CMK (cell line): ENCODE measurements around the gene USF3.
A peak's percentile ranks its signal among the peaks of the same experiment; 100 is the strongest.

Experiments used
- DNase-seq: peaks from one replicate; pipeline ENCODE4 v3.0.0-alpha.2; 2010; ENCODE audit warnings: low read depth

The USF3 gene, protein sequence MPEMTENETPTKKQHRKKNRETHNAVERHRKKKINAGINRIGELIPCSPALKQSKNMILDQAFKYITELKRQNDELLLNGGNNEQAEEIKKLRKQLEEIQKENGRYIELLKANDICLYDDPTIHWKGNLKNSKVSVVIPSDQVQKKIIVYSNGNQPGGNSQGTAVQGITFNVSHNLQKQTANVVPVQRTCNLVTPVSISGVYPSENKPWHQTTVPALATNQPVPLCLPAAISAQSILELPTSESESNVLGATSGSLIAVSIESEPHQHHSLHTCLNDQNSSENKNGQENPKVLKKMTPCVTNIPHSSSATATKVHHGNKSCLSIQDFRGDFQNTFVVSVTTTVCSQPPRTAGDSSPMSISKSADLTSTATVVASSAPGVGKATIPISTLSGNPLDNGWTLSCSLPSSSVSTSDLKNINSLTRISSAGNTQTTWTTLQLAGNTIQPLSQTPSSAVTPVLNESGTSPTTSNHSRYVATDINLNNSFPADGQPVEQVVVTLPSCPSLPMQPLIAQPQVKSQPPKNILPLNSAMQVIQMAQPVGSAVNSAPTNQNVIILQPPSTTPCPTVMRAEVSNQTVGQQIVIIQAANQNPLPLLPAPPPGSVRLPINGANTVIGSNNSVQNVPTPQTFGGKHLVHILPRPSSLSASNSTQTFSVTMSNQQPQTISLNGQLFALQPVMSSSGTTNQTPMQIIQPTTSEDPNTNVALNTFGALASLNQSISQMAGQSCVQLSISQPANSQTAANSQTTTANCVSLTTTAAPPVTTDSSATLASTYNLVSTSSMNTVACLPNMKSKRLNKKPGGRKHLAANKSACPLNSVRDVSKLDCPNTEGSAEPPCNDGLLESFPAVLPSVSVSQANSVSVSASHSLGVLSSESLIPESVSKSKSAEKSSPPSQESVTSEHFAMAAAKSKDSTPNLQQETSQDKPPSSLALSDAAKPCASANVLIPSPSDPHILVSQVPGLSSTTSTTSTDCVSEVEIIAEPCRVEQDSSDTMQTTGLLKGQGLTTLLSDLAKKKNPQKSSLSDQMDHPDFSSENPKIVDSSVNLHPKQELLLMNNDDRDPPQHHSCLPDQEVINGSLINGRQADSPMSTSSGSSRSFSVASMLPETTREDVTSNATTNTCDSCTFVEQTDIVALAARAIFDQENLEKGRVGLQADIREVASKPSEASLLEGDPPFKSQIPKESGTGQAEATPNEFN (N-terminal part only)

DNA sequence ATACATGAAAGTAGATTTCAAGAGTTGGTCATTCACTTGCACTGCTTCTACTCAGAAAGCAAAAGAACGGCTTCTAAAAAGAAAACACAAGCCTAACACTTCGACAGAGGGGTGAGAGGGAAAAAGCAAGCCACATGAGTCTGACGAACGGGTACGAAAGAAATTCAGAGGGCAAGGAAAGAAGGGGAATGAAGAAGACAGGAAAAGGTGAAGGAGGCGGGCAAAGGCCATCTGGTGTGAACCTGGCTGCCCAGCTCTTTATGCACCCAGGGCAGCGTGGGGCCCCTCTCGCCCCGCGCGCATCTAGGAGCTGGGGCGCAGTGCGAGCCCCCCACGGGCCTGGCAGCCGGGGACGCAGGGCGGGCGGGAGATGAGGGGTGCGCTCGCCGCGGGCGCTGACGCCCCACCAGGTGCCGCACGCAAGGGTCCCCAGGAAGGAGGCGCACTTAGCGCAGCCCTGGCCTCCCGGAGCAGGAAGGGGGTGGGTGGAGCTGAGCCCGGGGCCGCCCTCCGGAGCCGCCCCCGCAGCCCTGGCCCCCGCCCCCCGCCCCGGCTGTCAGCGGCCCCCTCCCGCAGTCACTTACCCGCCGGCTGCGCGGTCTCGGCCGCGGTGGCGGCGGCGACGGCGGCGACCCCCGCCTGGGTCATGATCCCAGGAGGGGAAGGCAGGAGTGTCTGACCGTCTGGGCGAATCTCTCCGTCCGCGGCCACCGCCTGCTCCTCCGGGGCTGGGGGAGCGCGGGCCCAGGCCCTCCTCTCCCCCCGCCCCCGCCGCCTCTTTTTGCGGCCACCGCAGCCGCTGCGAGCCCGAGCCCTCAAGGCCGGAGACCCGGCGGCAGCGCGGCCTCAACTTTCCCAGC is at the start of gene USF3:
USF3 (minus strand) TSS at position 857 of the 860 bp plus-strand sequence. CDS start 21,764 bp downstream, outside the sequence.
- peak; percentile 46 for DNase-seq

DNA sequence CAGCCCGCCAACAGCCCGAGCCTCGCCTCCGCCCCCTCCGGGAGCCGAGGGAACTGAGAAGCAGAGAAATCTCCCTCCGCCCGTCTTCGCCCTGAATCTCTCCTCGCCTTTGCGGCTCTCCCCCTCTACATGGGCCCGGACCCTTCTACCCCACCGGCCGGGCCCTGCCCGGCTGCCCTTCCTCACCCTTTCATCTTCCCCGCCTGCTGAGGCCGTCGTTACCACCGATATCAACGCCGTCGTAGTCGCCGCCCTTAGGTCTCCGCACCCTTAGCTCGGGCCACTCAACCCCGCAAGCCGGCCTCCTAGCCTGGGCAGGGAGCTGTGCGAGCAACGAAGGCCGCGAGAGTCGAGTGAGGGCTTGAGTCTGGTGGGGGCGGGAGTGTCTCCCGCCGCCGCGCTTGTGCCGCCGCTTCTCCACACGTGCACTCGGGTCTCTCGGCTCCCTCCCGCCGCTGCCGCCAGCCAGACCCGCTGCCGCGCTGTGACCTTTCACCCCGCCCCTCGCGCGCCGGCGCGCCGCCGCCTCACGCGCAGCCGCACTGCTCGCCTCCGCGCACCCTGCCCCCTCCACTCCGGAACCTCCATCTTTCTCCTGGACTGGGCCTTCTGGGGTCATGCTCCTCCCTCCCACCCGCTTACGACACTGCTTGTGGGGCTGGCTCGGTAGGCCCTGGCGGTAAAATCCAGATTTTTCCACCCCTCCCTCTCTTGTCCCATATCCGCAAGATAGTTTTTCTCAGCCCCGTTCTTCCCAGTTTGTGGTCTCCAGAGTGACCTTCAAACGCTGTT is 49.5 kb upstream of the USF3 start, which contains the start of gene NAA50:
NAA50 (minus strand) TSS at position 494 of the 792 bp plus-strand sequence; CDS start at position 194, 300 bp downstream.
- peak; percentile 68 for DNase-seq

DNA sequence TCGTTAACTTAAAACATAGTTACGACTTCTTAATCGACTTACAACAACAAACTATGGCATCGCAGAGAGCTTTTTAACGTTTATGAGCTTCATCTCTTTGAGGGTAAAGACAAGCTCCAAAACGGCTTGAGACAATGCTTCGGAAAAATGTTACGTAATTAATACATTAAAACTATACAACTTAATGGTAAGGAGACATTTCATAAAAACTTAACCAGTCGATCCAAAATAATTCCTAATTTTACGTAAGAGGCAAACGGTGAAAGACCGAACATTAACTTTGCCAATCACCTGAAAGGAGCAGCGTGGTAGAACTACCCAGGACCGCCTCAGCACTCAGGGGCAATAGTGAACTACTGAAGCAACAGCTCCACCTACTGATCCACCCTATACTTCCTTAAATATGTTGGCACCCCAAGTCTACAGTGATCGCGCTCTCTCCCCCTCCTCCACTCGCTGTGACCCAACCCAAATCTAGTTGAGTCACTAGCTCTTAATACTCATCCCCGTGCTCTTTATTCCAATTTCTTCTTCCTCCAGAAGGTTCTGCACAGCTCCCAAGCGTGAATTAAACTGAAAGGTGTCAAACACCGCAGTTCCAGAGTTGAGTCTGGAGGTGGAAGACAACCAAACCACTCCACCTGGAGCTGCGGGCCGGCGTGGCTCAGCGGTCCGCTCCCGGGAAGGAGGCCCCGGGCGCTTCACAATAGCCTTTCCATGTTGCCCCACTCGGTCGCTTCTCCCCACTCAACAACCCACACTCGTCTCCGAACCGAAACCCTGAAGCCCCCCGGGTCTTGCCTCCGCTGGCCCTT is 48.7 kb upstream of the USF3 start:
- DNase-seq, result peak; percentile 56

DNA sequence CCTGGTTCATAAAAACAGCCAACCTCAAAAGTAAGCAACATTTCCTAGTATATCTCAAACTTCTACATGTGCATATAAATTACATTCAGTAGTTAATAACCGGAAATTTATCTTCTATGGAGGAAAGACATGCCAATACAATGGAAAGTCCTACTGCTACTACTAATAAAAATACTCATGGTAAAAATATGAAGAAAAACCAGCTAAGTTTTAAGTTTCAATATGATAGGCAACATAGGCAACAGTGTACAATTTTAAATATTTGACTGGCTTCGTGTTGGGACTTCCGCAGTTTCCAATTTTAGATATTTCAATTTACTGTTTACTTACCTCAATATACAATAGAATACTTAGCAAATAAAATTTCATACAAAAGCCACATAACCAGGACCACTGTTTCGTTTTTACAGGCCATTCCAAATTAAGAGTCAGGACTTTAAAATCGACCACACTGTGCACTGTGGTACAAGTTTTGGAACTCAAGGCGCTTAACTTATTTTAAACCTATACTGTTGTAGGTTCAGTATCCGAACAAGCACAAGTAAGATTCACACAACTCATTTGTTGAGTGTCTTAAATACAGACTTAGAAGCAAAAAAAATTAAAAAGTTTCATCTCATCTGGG is 46.7 kb upstream of the USF3 start:
- DNase-seq, result no peak

DNA sequence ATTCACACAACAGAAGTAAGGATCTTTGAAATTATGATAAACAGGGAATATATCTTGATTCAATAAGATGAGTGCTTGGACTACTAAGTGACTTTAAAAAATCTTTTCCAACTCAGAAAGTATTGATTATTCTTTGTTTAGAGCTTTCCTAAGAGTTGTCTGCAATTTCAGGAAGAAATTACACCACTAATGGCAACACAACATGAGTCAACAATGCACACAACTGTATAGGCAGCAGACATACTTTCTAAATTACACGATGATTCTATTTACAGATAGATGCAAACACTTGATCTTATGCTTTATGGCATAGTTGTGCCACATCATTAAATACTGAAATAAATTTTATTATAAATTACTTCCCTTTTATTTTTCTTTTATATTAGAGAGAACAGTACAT is 45.2 kb upstream of the USF3 start:
- no peak for DNase-seq

DNA sequence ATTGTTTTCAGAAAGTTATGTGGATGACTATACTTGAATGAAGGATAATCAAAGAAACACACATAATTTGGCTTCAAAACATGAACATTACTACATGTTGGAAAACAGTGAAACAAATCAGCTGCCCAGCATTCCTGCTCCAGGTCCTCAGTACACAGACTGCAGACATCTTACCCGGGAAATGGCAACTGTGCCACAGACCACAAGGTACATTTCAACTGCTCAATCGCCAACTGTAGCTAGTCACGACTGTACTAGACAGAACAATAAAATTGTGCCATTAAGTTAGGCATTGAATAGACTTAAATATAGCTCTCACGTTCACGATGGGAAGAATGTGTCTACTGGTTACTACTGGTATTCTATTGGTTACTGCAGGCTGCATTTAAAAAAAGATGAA is 44.6 kb upstream of the USF3 start:
- no peak for DNase-seq

DNA sequence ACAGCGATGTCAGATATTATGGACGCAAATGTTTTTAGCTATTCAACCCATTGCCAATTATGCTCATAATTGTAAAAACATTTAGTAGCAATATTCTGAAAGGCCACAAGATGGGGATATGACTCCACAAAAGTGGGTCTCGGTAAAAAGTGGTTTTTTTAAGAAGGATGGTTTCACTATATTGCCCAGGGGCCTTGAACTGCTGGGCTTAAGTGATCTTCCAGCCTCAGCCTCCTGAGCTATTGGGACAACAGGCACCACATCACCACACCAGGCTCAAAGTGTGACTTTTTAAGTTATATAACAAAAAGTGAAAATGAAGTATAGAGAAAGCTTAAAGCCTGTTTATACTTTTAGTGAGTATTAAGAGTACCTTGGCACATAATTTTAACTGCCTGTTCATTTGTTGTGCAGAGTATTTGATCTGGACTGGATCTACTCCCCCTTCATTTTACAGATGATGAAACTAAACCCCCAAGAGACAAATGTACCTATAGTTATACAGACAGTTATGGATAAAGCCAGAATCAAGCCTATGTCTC is 40.2 kb upstream of the USF3 start:
- no peak for DNase-seq

DNA sequence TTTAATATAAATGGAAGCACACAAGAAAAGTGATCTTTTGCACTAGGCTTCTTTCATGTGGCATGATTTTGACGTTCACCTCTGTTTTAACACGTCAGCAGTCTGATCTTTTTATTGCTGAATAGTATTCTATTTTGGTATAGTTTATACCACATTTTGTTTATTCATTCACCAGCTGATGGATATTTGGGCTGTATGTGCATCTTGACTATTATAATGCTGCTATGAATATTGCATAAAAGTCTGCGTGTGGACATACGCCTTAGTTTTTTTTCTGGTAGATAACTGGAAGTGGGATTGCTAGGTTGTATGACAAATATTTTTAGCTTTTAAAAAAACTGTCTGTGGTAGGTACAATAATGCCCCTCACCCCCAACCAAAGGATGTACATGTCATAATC is 35.3 kb upstream of the USF3 start:
- no peak for DNase-seq

DNA sequence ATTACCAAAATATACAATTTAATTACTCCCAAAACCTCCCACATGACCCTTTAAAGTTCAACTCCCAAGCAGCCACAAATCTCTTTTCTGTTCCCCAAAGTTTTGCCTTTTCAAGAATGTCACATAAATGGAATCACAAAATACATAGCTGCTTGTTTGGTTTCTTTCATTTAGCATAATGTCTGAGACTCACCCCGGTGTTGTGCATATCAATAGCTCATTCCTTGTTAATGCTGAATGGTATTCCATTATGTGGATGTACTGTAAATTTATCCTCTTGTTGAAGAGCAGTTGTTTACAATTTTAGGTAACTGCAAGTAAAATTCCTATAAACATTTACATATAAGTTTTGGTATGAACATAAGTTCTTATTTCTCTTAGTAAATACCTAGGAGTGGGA is 34.1 kb upstream of the USF3 start:
- DNase-seq, result no peak

DNA sequence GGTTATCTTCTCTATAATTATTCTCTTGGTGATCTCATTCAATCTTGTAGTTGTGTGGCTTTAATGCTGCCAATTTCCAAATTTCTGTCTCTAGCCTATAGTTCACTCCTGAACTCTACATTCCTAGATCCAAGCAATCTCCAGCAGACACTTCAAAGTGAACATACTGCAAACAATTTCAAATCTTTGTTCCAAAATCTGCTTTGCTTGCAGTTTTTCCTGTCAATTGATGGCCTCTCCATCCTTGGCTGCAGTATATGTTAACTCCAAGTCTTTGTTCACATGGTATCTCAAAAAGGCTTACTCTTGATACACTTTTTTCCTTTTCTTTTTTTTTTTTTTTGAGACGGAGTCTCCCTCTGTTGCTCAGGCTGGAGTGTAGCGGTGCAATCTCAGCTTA is 32.2 kb upstream of the USF3 start:
- DNase-seq, result no peak

DNA sequence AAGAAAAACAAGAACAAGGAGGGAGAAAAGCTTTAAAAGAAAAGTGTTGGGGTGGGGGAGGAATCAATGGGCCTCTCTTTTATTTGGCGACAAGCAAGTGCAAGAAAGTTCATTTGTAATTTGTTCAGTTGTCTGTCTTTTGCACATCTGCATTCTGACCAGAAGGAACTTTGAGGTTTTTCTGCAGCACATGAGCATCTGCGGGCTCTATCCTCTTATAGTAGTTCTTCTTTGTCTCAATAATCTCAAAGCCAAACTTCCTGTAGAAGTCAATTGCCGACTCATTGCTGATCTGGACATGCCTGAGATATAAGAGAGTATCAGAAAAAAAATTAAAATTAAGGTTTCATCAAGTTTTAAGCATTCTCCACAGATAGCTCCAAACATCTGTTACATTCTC is 25.2 kb upstream of the USF3 start:
- DNase-seq, result no peak

DNA sequence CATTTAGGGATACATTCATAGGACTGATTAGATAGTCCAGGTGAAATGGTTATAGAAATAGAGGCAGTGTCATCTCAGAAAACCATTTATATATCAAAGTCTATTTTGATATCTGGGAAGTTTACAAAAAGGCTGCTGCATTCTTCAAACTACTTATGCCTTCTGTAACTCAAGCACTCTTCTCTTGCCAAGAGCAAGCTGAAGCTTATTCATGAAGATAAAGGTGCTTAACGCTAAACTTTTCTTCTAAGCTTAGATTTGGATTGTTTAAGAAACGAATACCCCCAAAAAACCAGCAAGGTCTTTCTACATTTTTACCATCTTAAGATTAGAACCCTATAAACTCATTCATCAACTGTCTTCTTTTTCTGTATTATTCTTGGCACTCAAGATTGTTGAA is 23.3 kb upstream of the USF3 start:
- DNase-seq, result no peak

DNA sequence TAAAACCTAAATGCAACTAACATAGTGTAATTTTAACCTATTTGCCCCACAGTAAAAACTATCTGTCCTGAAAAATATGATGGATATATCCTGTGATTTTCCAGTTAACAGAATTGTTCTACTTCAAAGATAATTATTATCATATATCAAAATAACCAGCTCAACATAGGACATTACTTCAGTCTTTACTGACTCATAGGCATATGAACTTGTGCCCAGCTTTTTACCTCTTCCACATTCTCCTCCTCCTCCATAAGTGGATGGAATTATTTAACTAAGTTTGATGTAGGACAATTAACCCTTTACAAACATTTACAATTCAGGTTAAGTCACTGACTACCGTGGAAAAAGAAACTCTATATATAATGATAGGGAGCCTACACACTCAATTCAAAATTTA is 22.9 kb upstream of the USF3 start:
- no peak for DNase-seq

DNA sequence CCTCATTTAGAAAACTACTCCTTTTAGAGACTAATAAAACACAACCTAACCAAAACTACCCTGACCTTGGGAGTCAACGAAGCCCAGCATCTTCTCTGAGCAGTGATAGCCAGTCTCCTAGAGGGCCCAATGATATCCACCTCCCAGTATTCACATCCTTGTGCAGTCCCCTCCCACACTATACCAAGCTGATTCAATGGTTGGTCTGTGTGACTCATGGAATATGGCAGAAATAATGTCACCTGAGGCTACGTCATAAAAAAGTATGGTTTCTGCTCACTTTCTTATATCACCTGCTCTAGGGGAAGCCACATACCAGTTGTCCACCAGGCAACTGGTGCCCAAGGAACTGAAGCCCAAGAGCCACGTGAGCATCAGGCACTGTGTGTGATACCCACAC is 21.4 kb upstream of the USF3 start:
- no peak for DNase-seq

DNA sequence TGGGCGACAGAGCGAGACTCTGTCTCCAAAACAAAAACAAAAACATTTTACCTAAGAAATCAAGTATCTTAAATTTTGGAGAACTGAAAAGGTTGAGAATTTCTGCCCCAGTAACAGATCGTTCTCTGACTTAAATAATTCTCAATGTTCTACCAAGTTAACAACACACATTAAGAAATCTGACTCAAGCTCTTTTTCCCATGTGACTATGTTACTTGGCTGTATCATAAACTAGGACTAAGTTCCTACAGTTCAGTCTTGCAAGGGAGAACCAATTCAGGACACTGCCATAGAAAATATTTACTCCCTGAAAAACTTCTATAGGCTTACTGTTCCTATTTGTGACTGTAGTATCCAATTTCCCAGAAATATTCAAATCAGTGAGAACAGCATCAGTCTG is 20.9 kb upstream of the USF3 start:
- no peak for DNase-seq

DNA sequence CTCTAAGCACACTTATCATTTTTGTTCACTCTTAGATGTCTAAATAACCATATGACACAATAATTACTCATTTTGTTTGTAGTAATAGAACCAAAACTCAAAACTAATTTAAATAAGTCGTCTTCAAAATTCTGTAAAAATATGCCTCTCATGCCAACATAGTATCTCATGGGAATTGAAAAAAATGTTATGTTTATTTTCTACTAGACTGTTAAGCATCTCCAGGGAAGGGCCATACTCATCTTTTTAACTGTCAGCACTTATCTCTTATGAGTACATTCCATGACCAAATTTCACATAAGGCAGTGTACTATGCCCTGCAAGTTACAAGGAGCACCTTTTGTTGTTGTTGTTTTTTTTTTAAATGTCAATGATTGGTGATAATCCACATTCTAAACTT is 18.3 kb upstream of the USF3 start:
- no peak for DNase-seq

DNA sequence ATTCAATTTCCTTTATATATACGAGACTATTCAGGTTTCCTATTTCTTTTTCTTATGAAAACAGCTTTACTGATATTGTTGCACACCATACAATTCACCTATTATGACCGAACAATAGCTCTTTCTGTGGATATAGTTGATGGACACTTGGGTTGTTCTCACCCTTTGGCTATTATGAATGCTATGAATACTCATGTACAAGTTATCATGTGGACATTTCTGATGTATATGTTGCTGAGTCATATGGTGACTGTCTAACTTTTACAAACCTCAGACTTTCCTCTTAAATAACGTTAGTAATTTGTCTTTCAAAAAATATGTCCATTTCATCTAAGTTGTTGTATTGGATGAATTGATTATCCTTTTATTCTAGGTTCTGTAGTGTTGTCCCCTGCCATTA is 15.7 kb upstream of the USF3 start:
- no peak for DNase-seq

DNA sequence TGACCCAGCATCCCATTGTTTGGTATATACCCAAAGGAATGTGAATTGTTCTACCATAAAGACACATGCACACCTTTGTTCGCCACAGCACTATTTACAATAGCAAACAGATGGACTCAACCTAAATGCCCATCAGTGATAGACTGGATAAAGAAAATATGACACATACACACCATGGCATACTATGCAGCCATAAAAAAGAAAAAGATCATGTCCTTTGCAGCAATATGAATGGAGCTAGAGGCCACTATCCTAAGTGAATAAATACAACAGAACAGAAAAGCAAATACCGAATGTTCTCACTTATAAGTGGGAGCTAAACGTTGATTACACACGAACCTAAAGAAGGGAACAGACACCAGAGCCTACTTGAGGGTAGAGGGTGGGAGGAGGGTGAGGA is 11.4 kb upstream of the USF3 start:
- no peak for DNase-seq

DNA sequence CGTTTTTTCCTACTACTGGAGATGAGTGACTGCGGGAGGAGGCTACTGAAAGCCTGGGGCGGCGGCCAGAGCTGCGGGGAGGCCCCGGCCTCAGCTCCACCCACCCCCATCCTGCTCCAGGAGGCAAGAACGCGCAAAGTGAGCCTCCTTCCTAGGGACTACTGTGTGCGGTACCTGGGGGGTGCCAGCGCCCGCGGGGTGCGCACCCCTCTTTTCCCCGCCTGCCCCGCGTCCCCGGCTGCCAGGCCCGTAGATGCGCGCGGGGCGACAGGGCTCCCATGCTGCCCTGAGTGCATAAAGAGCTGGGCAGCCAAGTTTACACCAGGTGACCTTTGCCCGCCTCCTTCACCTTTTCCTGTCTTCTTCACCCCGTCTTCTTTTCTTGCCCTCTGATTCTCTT is 2.5 kb upstream of the USF3 start:
- no peak for DNase-seq
